NCI-H748 (cell line): ENCODE measurements around the gene LGALS8.

Experiments
- DNase-seq: peaks from one replicate; lab custom pipeline; 2025; ENCODE audit not compliant: unreplicated experiment; lab: John Stamatoyannopoulos, UW

The LGALS8 gene

GRCh38 chr1:236508593-236509027 is 15.2 kb upstream of the LGALS8 start:
- no peak for DNase-seq

GRCh38 chr1:236509203-236509602 is 14.6 kb upstream of the LGALS8 start:
- DNase-seq, result no peak

GRCh38 chr1:236509647-236510401 is 14.0 kb upstream of the LGALS8 start:
- no peak for DNase-seq

DNA sequence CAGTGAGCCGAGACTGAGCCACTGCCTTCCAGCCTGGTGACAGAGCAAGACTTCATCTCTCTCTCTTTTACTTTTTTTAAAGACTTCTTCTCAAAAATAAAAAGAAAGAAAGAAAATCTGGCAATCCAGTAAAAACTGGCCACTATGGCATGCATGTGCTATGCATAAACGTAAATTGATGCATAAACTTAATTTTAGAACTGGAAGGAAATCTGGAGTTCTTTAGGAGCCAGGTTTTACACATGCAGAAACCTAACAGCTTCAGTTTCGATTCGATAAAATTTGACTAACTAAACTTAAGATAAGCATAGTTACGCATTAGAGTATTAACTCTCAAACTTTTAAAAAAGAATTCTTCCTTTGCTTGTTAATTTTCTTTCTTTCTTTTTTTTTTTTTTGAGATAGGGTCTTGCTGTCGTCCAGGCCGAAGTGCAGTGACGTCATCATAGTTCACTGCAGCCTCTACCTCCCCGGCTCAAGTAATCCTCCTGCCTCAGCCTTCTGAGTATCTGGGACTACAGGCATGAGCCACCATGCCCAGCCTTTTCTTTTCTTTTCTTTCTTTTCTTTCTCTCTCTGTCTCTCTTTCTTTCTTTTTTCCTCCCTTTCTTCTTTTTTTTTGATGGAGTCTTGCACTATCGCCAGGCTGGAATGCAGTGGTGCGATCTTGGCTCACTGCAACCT is 11.9 kb upstream of the LGALS8 start:
- DNase-seq, result no peak

- peak; percentile 78 for DNase-seq
Measured at GRCh38 chr1:236514703-236515442, 8.9 kb upstream of the LGALS8 start.

DNA sequence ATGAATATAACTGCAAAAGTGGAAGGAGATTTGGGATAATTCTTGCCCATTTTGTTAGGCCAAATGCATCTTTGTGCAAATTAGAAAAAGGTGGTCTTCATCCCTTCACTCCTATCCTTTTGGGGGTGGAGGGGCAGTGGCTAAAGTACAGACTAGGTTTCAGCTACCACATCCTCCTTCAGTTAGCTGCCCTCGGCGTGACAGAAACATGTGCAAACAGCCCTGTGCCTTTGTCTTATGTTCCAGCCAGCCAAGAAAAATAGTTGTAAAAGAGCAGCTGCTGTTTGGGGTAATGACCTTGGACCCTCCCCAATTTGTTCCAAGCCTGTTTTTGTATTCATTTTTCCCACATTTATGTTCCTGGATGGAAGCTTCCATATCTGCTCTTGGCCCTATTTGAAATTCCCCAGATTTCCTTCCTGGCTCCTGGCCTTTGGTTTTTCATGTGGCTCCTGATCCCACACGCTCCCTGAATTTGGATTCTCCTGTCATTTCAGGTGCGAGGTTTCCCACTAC is 8.3 kb upstream of the LGALS8 start:
- DNase-seq, result peak; percentile 82

DNA sequence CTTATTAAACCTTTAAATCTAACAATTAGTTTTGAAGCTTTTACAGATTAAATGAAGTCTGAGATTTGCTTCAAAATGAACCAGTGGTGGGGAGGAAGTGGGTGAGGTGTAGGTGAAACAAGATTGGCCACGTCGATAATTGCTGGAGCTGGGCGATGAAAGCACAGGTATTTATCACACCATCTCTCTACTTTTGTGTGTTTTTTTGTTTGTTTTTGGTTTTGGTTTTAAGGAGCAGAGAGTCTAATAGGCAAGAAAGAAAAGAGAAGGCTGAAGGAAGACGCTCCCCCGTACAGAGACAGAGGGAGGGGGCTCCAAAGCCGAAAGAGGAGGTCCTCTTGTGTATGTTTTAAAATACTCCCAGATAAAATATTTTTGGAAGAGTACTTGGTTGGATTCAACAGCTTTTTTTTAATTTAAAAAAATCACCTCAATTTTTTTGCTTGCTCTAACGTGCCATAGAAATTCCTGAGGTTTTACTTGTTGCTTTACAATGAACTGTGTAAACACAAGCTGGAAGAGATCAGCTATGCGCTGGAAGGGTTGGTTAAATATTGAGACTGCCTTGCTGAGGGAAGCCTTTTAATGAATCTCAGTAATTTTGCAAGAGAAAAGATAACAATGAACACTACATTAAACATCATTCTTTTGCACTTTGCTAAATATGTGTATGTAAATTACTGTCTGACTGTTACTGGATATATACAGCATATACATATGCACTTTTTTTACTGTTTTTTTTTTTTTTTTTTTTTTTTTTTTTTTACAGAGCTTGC is 6.7 kb upstream of the LGALS8 start:
- DNase-seq, result peak; percentile 32

DNA sequence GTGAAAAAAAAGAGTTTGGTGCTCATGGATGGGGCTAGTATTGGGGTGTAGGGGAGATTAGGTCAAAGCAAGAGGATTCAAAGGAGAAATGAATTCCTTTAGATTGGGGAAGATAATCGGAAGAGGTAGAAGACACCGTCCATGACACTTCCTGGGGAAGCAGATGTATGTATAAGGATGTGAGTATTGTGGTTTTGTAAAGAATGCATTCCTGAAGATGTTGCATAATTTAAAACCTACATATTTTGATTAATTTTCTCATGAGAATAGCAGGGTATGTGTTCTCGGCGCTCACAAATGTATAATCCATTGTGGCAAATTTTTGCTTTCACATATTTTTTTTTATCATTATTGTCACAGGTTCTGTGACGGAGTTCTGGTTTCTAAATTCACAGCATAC is 5.5 kb upstream of the LGALS8 start:
- no peak for DNase-seq

DNA sequence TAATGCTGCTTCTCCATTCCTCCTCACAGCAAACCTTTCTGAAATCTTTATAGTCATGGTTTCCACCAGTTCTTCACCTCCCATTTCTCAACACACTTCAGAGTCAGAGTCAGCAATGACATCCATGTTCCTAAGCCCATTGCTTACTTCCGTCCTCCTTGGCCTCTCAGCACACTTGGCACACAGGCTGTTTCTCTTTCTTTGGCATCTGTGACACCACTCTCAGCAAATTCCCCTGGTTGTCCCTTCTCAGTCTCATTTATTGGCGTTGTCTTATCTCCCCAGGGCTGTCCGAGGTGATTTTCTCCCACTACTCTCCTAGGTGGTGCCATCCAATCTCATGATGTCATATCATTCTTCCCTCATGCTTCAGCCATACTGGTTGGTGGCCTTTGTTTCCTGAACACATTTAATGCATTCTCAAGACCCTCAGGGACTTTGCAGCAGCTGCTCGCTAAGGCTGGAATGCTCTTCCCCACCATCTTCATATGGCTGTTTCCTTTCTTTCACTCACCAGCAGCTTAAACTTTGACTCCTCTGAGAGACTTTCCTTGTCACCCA is 3.3 kb upstream of the LGALS8 start:
- DNase-seq, result no peak

DNA sequence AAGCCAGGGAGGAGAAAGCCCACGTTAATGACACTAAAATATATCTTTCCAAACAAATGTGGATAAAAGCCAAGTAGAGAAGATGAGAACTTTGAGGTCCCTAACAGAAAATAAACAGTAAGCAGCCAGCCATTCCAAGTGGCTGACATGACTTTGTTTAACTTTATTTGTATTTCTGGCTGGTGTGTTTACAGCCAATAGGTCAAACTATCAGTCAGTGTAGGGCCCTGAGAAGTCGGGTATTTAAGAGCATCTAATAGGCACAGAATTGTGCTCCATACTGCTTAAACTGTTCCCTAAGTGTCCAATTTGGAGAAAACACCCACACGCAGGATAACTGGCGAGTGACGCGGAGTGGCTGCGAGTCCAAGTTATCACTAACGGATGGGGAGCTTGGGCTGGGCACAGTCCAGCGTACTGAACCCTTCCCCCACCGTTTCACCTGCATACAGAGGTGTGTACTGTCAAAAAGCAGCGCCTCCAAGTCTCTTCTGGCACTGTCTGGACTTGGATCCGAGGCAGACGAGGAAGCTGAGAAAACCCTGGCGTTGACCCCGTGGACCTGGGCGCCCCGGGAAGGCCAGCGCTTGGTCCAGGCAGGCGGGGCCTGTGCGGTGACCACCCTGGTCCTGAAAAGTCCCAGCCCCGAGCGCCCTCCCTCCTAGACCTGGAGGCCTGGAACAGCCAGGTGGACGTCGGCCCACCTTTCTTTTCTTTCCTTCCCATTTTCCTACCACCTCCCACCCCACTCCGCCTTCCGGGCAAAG is 662 bp upstream of the LGALS8 start:
- DNase-seq, result peak; percentile 57

- DNase-seq, result peak; percentile 78
Measured at GRCh38 chr1:236524142-236524894, 536 bp downstream of the LGALS8 start.

DNA sequence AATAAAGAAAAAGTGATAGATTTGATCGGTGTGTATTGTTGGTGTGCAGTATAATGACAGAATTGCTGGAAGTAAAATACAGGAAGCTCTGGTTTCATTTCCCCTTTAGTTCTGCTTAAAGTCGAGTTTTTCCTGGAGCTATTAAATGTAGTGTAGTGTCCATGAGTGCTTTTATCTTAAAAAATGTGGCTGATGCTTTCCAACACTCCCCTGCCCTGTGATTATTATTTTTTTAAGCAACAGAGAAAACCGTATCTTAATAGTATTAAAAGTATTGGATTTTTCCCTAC is 1.1 kb downstream of the LGALS8 start:
- no peak for DNase-seq

GRCh38 chr1:236526079-236526478 is 2.3 kb downstream of the LGALS8 start:
- no peak for DNase-seq

GRCh38 chr1:236530286-236530685 is 6.5 kb downstream of the LGALS8 start:
- DNase-seq, result no peak

DNA sequence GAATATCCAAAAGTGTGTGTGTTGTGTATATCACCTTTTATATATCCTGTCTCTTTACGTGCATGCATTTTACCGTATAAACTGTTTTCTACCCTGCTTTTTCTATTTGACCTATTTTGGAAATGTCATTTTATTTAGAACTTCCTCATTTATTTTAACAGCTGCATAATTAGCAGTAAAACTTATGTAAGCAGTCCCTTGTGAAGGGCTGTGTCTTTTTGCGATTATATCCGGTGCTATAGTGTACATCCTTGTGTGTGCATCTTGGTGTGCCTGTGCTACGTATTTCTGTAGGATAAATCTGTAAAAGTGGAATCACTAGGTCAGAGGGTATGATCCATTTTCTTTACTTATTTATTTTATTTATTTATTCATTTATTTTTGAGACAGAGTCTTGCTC is 7.2 kb downstream of the LGALS8 start:
- DNase-seq, result no peak

DNA sequence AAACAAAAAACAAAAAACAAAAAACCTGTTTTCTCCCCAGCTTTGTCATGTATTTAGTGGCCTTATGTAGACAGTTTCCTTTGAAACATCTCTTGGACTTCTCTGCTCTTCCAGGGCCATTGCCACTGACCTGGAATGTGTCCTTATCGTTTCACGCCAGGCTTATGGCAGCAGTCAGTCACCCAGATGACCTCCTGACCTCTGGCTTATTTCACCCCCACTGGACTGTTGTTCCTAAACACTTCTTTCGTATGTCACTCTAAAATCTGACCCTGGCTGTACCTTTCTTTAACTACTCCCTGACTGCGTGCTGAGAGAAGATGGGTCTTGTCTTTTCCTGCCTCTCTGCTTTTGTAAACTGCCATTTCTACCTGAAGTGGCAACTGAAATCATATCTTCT is 9.1 kb downstream of the LGALS8 start:
- DNase-seq, result no peak

- DNase-seq, result no peak
Measured at GRCh38 chr1:236534151-236534651, 10.4 kb downstream of the LGALS8 start.

- DNase-seq, result no peak
Measured at GRCh38 chr1:236535190-236535589, 11.4 kb downstream of the LGALS8 start.

GRCh38 chr1:236535662-236536161 is 11.9 kb downstream of the LGALS8 start:
- peak; percentile 95 for DNase-seq
